Glomerular visceral epithelial cell (primary cell): ENCODE measurements around the gene PROX1.

Experiments used
- DNase-seq: peaks from one replicate; pipeline ENCODE4 v3.0.0-alpha.2; 2016; ENCODE audit errors: extremely low spot score

Gene PROX1

GRCh38 chr1:213979751-213980586 is 7.8 kb upstream of the PROX1 start:
- DNase-seq, result no peak

- no peak for DNase-seq
Observed at GRCh38 chr1:213980906-213981305, 6.9 kb upstream of the PROX1 start.

- DNase-seq, result no peak
Observed at GRCh38 chr1:213982289-213982671, 5.5 kb upstream of the PROX1 start.

- no peak for DNase-seq
Observed at GRCh38 chr1:213982672-213983492, 4.9 kb upstream of the PROX1 start.

- DNase-seq, result no peak
Observed at GRCh38 chr1:213983493-213984386, 4.0 kb upstream of the PROX1 start.

GRCh38 chr1:213984387-213985208 is 3.2 kb upstream of the PROX1 start:
- no peak for DNase-seq

- DNase-seq, result no peak
Observed at GRCh38 chr1:213985209-213986019, 2.4 kb upstream of the PROX1 start.

GRCh38 chr1:213986020-213986924 is 1.5 kb upstream of the PROX1 start:
- no peak for DNase-seq

- no peak for DNase-seq
Observed at GRCh38 chr1:213986925-213987250, 885 bp upstream of the PROX1 start.

- DNase-seq, result peak; percentile 30
Observed at GRCh38 chr1:213987422-213987926, 299 bp upstream of the PROX1 start.

- no peak for DNase-seq
Observed at GRCh38 chr1:213988507-213989001, 781 bp downstream of the PROX1 start.

GRCh38 chr1:213989002-213989855 is 1.5 kb downstream of the PROX1 start:
- no peak for DNase-seq

GRCh38 chr1:213993929-213994328 is 6.2 kb downstream of the PROX1 start:
- DNase-seq, result no peak

- DNase-seq, result no peak
Observed at GRCh38 chr1:213994888-213995287, 7.1 kb downstream of the PROX1 start.

- DNase-seq, result no peak
Observed at GRCh38 chr1:213995603-213996002, 7.8 kb downstream of the PROX1 start.

GRCh38 chr1:213996320-213997037 is 8.7 kb downstream of the PROX1 start:
- no peak for DNase-seq

GRCh38 chr1:213997038-213997771 is 9.4 kb downstream of the PROX1 start:
- DNase-seq, result no peak
